Measurements from ENCODE around the gene KAT2B.

GRCh38 chr3:20190991-20191390 lies 150.7 kb downstream of the KAT2B start:
- TF ChIP-seq EP300 (IDR thresholded peaks at IDR 0.05; ENCODE audit: borderline replicate concordance in 1 of 2, low read depth in 1 of 2, low read length in 1 of 2): no peak
- TF ChIP-seq, protein P1, sequence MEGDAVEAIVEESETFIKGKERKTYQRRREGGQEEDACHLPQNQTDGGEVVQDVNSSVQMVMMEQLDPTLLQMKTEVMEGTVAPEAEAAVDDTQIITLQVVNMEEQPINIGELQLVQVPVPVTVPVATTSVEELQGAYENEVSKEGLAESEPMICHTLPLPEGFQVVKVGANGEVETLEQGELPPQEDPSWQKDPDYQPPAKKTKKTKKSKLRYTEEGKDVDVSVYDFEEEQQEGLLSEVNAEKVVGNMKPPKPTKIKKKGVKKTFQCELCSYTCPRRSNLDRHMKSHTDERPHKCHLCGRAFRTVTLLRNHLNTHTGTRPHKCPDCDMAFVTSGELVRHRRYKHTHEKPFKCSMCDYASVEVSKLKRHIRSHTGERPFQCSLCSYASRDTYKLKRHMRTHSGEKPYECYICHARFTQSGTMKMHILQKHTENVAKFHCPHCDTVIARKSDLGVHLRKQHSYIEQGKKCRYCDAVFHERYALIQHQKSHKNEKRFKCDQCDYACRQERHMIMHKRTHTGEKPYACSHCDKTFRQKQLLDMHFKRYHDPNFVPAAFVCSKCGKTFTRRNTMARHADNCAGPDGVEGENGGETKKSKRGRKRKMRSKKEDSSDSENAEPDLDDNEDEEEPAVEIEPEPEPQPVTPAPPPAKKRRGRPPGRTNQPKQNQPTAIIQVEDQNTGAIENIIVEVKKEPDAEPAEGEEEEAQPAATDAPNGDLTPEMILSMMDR (IDR thresholded peaks at IDR 0.05): no peak; the same call in 1 of the 2 replicates
- no peak for TF ChIP-seq REST (IDR thresholded peaks at IDR 0.05; ENCODE audit: low read depth, low read length)
- TF ChIP-seq NRF1 (IDR thresholded peaks at IDR 0.05; ENCODE audit: low read depth, low read length): no peak
- TF ChIP-seq POLR2AphosphoS5 (IDR thresholded peaks at IDR 0.05; ENCODE audit: low read depth, low read length): no peak
- no peak for TF ChIP-seq JUND (IDR thresholded peaks at IDR 0.05)

All from SK-N-SH (cell line).